AG04450 (cell line): Measurements from ENCODE around the gene NFAT5. TPM values are rescaled to one million over a fixed set of nuclear protein-coding genes. Genes with fewer than 3 reads are reported as not detected.
A peak's percentile ranks its signal among the peaks of the same experiment; 100 is the strongest.

Experiments
- CTCF ChIA-PET: fragments of 300-600, 350-600 bp; formaldehyde crosslinking; extraction: SDS; loops from one replicate; lab custom pipeline; 2022; ENCODE audit warnings: antibody characterized with exemption, inconsistent platforms; lab: Charles Lee
- POLR2A ChIA-PET: fragments of 350-600 bp; formaldehyde crosslinking; extraction: SDS; loops from one replicate; lab custom pipeline; 2021; ENCODE audit warnings: antibody characterized with exemption, inconsistent platforms; lab: Yijun Ruan, JAX
- DNase-seq: peaks from one replicate; pipeline ENCODE4 v3.0.0-alpha.2; 2011; ENCODE audit warnings: low read depth, low spot score
- H3K27ac ChIP-seq: one replicate; pipeline ENCODE4 v1.5.1; 2012; ENCODE audit warnings: low read depth, low read length, control low read depth
- H3K27me3 ChIP-seq: one replicate; pipeline ENCODE4 v1.6.0; 2012; ENCODE audit warnings: low read length; ENCODE audit not compliant: control insufficient read depth, insufficient read depth
- H3K4me3 ChIP-seq: 2 replicates; pipeline ENCODE4 v1.5.1; 2011; ENCODE audit warnings: mild to moderate bottlenecking, low read depth, low read length, control low read depth
- H3K9me3 ChIP-seq: 2 replicates; pipeline ENCODE4 v1.5.1; 2012; ENCODE audit warnings: low read length; ENCODE audit not compliant: control insufficient read depth, insufficient read depth
- CTCF ChIP-seq: IDR thresholded peaks from 2 replicates; pipeline ENCODE4 v1.5.1; 2011; ENCODE audit warnings: low read depth, low read length, control low read depth, inconsistent platforms
- polyA plus RNA-seq: library from polyadenylated mRNA; depleted of rRNA; stranded (reverse); fragments of >200 nt; gene quantifications from 2 replicates; pipeline ENCODE4 v1.2.3, GENCODE V29; 2011

NFAT5 gene
- polyA plus RNA-seq, 1 experiment: 36.9 TPM

GRCh38 chr16:69718111-69718764, 152.5 kb downstream of the NFAT5 start:
- POLR2A ChIA-PET: interaction anchor here (0.6 to 1.2 kb wide), 2 partner anchors 8 to 105 kb away, joined by 5 to 8 read pairs; partner anchors contain the start of gene NQO1

GRCh38 chr16:69720822-69721430, 155.2 kb downstream of the NFAT5 start:
- POLR2A ChIA-PET: no interaction called here
- H3K9me3 ChIP-seq: no peaks in the 10 kb centered on the region
- no peak overlapping the region for H3K4me3 ChIP-seq
- no peaks in the 10 kb centered on the region for H3K27me3 ChIP-seq
- no peak for DNase-seq
- CTCF ChIA-PET: interaction anchor here (0.7 to 1.0 kb wide), 3 partner anchors 12 to 34 kb away, joined by 5 to 6 read pairs (median 6); partner anchors contain the start of gene NOB1
- TF ChIP-seq CTCF: no peak
- no peak overlapping the region for H3K27ac ChIP-seq

More at GRCh38 chr16:69718111-69718764, 152.5 kb downstream of the NFAT5 start:
- no peak overlapping the region for H3K4me3 ChIP-seq
- TF ChIP-seq CTCF: no peak
- CTCF ChIA-PET: interaction anchor here (0.6 to 1.5 kb wide), 3 partner anchors 36 to 322 kb away, joined by 3 to 4 read pairs (median 4); partner anchors contain the start of gene NOB1
- H3K27ac ChIP-seq: no peak overlapping the region
- no peak for DNase-seq
- H3K9me3 ChIP-seq: no peaks in the 10 kb centered on the region
- no peaks in the 10 kb centered on the region for H3K27me3 ChIP-seq

GRCh38 chr16:69721441-69721957, 155.7 kb downstream of the NFAT5 start:
- ChIA-PET POLR2A (no interaction called here), CTCF (interaction anchor here (0.7 kb wide), 1 partner anchor 31 kb away, joined by 6 read pairs; no protein-coding TSS in a partner anchor)
- Histone ChIP-seq H3K27ac (no peak overlapping the region), H3K27me3 (no peaks in the 10 kb centered on the region), H3K4me3 (no peak overlapping the region), H3K9me3 (no peaks in the 10 kb centered on the region)
- no peak for DNase-seq
- TF ChIP-seq CTCF: no peak

GRCh38 chr16:69724414-69724873, 158.7 kb downstream of the NFAT5 start:
- no peak for TF ChIP-seq CTCF
- DNase-seq: no peak
- Histone ChIP-seq H3K9me3 (peaks cover 6% of the 10 kb centered on the region; the same call in 1 of the 2 replicates), H3K27ac (no peak overlapping the region), H3K27me3 (no peaks in the 10 kb centered on the region), H3K4me3 (peak overlapping the region; percentile 80)
- ChIA-PET POLR2A (interaction anchor here (0.9 to 1.1 kb wide), 2 partner anchors 13 to 30 kb away, joined by 3 to 5 read pairs; partner anchors contain the start of gene NOB1), CTCF (interaction anchor here (1.8 to 6.0 kb wide), 2 partner anchors 15 to 30 kb away, joined by 5 to 28 read pairs; partner anchors contain the start of gene NOB1)
